ENCODE results near the gene IYD. TPM values are rescaled to one million over a fixed set of nuclear protein-coding genes. Genes with fewer than 3 reads are reported as not detected.
"Not testable (repeated sequence)": the region's sequence is repeated elsewhere in the genome, so short reads cannot be mapped to it uniquely, and the experiment has no call there.

Gene IYD
- total RNA-seq, 2 donors from 2014 or later = not detected

DNA sequence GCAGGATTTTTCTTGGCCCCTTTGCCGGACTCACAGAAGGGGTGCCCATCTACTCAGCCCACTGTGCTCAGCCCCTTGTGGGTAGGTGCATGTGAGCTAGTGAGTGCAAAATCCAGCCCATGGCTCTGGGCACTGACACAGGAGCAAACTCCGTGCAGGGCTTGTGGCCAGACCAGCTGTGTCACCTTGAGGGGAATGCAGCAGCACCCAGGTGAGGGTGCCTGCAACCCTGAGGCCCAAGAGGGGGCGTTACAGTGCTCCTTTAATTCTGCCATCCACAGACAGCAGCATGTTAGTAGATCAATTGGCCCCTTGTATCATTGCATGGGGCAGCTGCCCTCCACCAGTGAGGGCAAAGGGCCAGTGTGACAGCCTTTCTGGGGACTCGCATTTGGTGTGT is 12.9 kb upstream of the IYD start:
- H3K4me1 Mint-ChIP-seq = no peaks in the 10 kb centered on the region

DNA sequence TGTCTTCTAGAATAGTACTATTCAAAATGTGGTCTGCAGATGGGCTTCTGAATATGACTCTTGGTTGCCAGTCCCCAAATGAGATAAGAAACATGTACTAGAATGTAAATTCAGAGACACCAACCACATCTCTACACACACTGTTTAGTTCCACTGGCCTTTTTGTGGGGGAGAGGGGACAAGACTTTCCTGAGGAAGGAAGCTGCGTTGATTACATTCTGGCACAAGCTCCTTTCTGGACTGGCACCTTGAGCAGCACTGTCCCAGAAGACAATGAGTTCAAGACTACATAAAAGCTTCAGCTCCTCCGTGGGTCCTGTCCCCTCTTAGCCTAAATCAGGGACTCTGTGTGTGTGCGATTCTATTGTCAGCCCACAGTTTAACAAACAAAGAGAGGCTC is 6.9 kb upstream of the IYD start:
- no peak overlapping the region for H3K4me3 Mint-ChIP-seq
- H3K36me3 Mint-ChIP-seq (ENCODE audit: low read depth) = peaks cover 2% of the 10 kb centered on the region
- DNase-seq (no peak), ATAC-seq (no peak)
- no peaks in the 10 kb centered on the region for H3K4me1 Mint-ChIP-seq
- no peak overlapping the region for H3K27ac Mint-ChIP-seq
- peaks cover 38% of the 10 kb centered on the region for H3K27me3 Mint-ChIP-seq
- no peaks in the 10 kb centered on the region for H3K9me3 ChIP-seq (ENCODE audit: control insufficient read depth, low read length, poor library complexity, severe bottlenecking)

More for the DNA sequence above, 12.9 kb upstream of the IYD start:
- Mint-ChIP-seq H3K27ac (no peak overlapping the region), H3K36me3 (ENCODE audit: low read depth) (peaks cover 6% of the 10 kb centered on the region), H3K4me3 (no peak overlapping the region), H3K27me3 (peaks cover 43% of the 10 kb centered on the region)
- DNase-seq = no peak
- no peak for ATAC-seq
- no peaks in the 10 kb centered on the region for H3K9me3 ChIP-seq (ENCODE audit: control insufficient read depth, low read length, poor library complexity, severe bottlenecking)

DNA sequence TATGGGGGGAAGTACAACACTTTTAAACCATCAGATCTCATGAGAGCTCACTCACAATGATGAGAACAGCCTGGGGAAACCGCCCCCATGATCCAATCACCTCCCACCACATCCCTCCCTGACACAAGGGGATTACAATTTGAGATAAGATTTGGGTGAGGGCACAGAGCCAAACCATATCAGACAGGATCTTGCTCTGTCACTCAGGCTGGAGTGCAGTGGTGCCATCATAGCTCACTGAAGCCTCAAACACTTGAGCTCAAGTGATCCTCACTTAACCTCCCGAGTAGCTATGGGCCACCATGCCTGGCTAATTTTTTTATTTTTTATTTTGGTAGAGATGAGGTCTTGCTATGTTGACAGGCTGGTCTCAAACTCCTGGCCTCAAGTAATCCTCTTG is 5.1 kb upstream of the IYD start:
- H3K27ac Mint-ChIP-seq = no peak overlapping the region
- ATAC-seq = no peak

DNA sequence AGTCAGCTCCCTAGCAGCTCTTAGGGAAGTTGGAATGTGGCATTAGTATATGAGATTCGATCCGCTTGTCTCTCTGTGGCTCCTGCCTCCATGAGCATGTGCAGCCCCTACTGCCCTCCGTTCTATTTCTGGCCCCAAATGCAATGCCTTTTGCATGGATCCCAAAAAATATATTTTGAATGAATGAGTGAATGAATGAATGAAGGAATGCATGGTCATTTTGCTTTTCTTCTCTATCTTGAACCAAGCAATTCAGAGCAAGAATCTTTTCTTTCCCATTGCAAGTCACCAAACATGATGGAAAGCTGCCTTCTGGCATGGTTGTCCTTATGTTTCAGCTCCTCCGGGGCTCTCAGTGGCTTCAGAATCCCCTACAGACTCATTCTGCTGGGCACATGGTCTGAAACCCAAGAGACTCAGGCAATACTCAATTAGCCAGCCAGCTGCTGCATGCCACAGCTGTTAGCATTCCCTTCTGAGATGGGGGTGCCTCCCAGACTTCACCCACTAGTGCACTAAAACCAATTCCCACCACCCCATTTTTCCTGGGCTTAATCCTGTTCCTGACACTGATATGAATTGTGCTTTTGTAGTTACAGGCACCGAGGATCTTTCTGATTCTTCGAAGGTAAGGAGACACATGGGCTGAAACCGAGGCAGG is 2.6 kb upstream of the IYD start:
- H3K4me1 Mint-ChIP-seq = no peaks in the 10 kb centered on the region
- ATAC-seq (no peak), DNase-seq (no peak)
- H3K27ac Mint-ChIP-seq = no peak overlapping the region
- no peaks in the 10 kb centered on the region for H3K9me3 ChIP-seq (ENCODE audit: control insufficient read depth, low read length, poor library complexity, severe bottlenecking)
- H3K4me3 Mint-ChIP-seq = no peak overlapping the region
- H3K36me3 Mint-ChIP-seq (ENCODE audit: low read depth) = no peaks in the 10 kb centered on the region
- H3K27me3 Mint-ChIP-seq = peaks cover 33% of the 10 kb centered on the region

More for the DNA sequence above, 5.1 kb upstream of the IYD start:
- Mint-ChIP-seq H3K27me3 (peaks cover 31% of the 10 kb centered on the region), H3K4me3 (no peak overlapping the region), H3K4me1 (no peaks in the 10 kb centered on the region), H3K36me3 (ENCODE audit: low read depth) (no peaks in the 10 kb centered on the region)
- no peak for DNase-seq
- H3K9me3 ChIP-seq (ENCODE audit: control insufficient read depth, low read length, poor library complexity, severe bottlenecking) = no peaks in the 10 kb centered on the region

DNA sequence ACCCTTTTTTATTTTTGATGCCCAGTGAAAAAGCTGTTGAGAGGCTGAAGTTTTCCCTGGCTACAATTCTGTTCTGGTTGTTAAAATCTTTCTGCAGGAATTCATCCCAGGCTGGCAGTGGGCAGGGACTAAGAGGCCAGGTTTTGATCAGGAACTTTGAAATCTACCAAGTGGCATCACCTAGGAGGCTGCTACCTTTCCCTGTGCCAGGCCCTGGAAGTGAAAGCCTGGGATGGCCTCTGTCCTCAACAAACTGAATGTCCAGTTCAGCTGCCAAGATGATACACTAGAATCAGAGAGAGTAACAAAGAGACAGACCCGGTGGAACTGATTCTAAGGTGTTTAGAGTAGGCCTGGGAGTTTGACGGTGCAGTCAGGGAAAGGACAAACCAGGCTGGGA is 596 bp downstream of the IYD start:
- Mint-ChIP-seq H3K36me3 (ENCODE audit: low read depth) (no peaks in the 10 kb centered on the region), H3K4me3 (no peak overlapping the region), H3K4me1 (no peaks in the 10 kb centered on the region), H3K27ac (no peak overlapping the region), H3K27me3 (peaks cover 34% of the 10 kb centered on the region)
- DNase-seq (no peak), ATAC-seq (no peak)
- H3K9me3 ChIP-seq (ENCODE audit: control insufficient read depth, low read length, poor library complexity, severe bottlenecking) = no peaks in the 10 kb centered on the region

DNA sequence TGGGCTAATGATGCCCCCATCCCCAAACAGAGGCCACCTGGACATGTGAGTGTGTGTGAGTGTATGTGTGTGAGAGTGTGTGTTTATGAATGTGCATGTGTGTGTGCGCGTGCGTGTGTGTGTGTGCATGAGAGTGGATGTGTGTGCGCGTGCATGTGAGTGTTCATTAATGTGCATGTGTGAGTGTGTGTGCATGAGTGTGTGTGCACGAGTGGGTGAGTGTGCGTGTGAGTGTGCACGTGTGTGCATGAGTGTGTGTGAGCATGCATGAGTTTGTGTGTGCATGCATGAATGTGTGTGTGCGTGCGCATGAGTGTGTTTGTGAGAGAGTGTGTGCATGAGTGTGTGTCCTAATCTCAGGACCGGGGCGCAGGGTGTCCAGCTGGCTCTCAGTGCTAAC is 1.3 kb downstream of the IYD start:
- DNase-seq (no peak), ATAC-seq (no peak)
- Mint-ChIP-seq H3K36me3 (ENCODE audit: low read depth) (no peaks in the 10 kb centered on the region), H3K27me3 (peaks cover 34% of the 10 kb centered on the region), H3K27ac (no peak overlapping the region), H3K4me3 (no peak overlapping the region), H3K4me1 (no peaks in the 10 kb centered on the region)
- H3K9me3 ChIP-seq (ENCODE audit: control insufficient read depth, low read length, poor library complexity, severe bottlenecking) = no peaks in the 10 kb centered on the region

DNA sequence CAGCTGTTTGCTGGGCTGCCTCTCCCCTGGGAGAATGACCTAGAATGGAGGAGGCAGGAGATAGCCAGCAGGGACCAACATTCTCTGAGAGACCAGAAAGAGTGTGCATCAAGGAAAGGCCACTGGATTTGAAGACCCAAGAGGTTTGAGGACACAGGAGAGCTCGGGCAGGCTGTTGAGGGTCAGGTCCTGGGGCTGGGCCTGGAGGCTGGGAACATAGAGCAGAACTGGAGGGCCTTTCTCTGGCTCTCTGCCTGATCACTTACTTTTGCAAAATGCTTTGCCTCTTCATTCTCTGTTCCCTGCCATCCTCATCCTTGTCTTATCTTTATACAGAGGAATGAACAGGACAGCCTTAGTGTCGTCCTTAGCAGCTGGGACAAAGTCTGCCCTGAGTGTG is 2.5 kb downstream of the IYD start:
- H3K4me3 Mint-ChIP-seq = no peak overlapping the region
- H3K4me1 Mint-ChIP-seq = no peaks in the 10 kb centered on the region
- no peaks in the 10 kb centered on the region for H3K36me3 Mint-ChIP-seq (ENCODE audit: low read depth)
- peaks cover 31% of the 10 kb centered on the region for H3K27me3 Mint-ChIP-seq
- no peak for DNase-seq
- no peak overlapping the region for H3K27ac Mint-ChIP-seq
- no peak for ATAC-seq
- H3K9me3 ChIP-seq (ENCODE audit: control insufficient read depth, low read length, poor library complexity, severe bottlenecking) = no peaks in the 10 kb centered on the region

DNA sequence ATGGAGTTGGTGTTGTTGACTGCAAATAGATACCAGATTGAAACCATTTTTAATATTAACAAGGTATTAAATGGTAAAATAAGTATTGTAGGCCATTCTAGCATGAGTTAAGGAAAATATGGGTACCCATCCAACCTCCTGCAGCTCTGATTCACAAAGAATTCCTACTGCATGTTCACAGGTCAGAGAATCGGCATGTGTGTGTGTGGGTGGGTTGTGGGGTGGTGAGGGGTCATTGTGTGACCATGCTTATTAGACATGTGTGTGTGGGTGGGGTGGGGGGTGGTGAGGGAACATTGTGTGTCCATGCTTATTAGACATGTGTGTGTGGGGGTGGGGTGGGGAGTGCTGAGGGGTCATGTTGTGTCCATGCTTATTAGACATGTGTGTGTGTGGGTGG is 3.2 kb downstream of the IYD start:
- no peaks in the 10 kb centered on the region for H3K9me3 ChIP-seq (ENCODE audit: control insufficient read depth, low read length, poor library complexity, severe bottlenecking)
- no peak overlapping the region for H3K27ac Mint-ChIP-seq
- H3K4me3 Mint-ChIP-seq = no peak overlapping the region
- H3K36me3 Mint-ChIP-seq (ENCODE audit: low read depth) = no peaks in the 10 kb centered on the region
- DNase-seq (no peak), ATAC-seq (no peak)
- H3K27me3 Mint-ChIP-seq = peaks cover 37% of the 10 kb centered on the region
- no peaks in the 10 kb centered on the region for H3K4me1 Mint-ChIP-seq

DNA sequence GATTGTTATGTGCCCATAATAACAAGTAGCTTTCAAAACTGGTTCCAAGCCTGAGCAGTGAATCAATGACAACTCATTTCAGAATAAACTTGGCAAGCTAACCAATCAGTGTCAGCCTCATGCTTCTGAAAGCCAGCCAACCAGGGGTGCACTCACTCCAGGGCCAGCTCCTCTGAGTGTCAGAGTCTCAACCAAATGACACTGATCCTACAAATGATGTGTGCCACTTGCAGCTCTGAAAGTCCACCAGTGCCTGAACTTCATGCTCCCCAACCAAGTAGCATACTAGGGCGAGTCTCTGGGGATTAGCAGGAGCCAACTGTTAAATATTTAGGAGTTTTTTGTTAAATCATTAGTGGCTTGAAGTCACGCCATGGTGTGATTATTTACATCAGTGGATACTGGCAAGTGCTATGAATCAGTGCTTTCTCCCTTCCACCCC is 4.5 kb downstream of the IYD start:
- no peak for DNase-seq
- Mint-ChIP-seq H3K27ac (no peak overlapping the region), H3K27me3 (peaks cover 38% of the 10 kb centered on the region), H3K4me3 (no peak overlapping the region), H3K36me3 (ENCODE audit: low read depth) (no peaks in the 10 kb centered on the region), H3K4me1 (no peaks in the 10 kb centered on the region)
- H3K9me3 ChIP-seq (ENCODE audit: control insufficient read depth, low read length, poor library complexity, severe bottlenecking) = no peaks in the 10 kb centered on the region
- ATAC-seq = no peak

DNA sequence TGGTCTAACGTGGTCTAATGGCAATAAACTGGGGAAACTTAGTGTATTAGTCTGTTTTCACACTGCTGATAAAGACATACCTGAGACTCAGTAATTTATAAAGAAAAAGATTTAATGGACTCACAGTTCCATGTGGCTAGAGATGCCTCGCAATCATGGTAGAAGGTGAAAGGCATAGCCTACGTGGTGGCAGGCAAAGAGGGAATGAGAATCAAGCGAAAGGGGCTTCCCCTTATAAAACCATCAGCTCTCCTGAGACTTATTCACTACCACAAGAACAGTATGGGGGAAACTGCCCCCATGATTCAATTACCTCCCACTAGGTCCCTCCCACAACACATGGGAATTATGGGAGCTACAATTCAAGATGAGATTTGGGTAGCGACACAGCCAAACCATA is 5.5 kb downstream of the IYD start:
- not testable (repeated sequence) for H3K4me1 Mint-ChIP-seq; ATAC-seq; H3K4me3 Mint-ChIP-seq; H3K27ac Mint-ChIP-seq; H3K9me3 ChIP-seq (ENCODE audit: control insufficient read depth, low read length, poor library complexity, severe bottlenecking); DNase-seq; H3K36me3 Mint-ChIP-seq (ENCODE audit: low read depth)
- peaks cover 37% of the 10 kb centered on the region for H3K27me3 Mint-ChIP-seq

DNA sequence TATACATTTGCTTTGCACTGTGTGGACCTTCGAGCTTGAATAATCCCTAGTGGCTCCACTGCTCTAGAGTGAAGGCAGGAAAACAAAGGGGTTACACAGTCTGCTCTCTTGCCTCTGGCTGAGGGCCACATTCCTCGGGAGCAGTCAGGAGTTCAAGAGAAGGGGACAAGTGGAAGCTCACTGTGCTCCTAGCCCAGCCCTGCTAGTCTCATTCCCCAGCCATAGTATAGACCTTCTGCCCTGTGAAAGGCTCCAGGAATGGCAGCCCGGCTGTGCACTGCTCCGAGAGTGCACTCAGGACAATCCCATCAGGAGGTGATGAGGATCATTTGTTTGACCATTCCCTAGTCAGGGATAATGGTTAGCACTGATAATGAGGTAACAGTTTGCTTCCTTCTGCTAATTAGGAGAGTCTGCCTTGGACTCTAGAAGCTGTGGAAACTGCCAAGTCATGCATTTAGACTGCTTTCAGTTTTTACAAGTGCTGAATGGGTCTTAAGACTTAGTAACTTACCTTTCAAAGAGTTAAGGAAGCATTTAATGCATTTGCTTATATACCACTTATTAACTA is 8.5 kb downstream of the IYD start:
- Mint-ChIP-seq H3K4me3 (no peak overlapping the region), H3K27ac (no peak overlapping the region), H3K36me3 (ENCODE audit: low read depth) (no peaks in the 10 kb centered on the region), H3K4me1 (no peaks in the 10 kb centered on the region), H3K27me3 (peaks cover 49% of the 10 kb centered on the region)
- no peak for ATAC-seq
- DNase-seq = no peak
- H3K9me3 ChIP-seq (ENCODE audit: control insufficient read depth, low read length, poor library complexity, severe bottlenecking) = no peaks in the 10 kb centered on the region

DNA sequence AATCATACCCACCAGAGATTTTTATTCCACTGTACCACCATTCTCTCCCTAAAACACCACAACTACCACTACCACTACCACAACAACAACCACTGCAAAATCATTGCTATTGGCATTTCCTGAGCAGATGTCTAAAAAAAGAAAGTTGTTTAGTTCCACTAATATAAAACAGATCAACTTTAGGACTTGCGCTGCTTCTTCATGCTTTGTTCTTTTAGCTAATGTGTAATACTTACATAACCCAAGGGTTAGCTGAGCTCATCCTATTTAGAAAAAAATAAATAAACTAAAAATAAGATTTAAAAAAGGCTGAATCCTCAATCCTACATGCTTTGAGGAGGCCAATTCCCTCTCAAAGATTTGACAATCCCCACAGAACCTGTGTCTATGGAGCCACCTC is 11.4 kb downstream of the IYD start:
- ATAC-seq = no peak
- no peak overlapping the region for H3K27ac Mint-ChIP-seq
- peaks cover 2% of the 10 kb centered on the region for H3K36me3 Mint-ChIP-seq (ENCODE audit: low read depth)
- peaks cover 48% of the 10 kb centered on the region for H3K27me3 Mint-ChIP-seq
- H3K9me3 ChIP-seq (ENCODE audit: control insufficient read depth, low read length, poor library complexity, severe bottlenecking) = no peaks in the 10 kb centered on the region
- H3K4me1 Mint-ChIP-seq = no peaks in the 10 kb centered on the region
- no peak overlapping the region for H3K4me3 Mint-ChIP-seq
- no peak for DNase-seq

DNA sequence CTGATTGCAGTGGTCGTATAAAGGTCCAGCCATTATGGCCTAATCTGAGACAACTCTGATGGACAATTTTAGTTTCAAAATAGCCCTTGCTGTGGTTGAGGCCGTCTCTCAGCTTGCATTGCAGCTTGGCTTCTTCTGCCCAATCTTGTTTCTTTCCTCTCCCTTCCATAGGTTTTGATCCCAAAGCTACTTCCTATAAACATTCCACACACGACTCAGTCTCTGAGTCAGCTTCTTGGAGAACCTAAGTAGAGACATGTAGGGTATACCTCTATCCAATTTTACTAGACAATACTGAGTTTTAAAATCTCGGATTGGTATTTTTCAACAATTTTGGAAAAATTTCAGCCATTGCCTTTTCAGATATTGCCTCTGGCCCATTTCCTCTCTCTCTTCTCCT is 13.4 kb downstream of the IYD start:
- ATAC-seq (no peak), DNase-seq (no peak)
- Mint-ChIP-seq H3K36me3 (ENCODE audit: low read depth) (peaks cover 2% of the 10 kb centered on the region), H3K4me1 (no peaks in the 10 kb centered on the region), H3K4me3 (no peak overlapping the region), H3K27me3 (peaks cover 32% of the 10 kb centered on the region), H3K27ac (no peak overlapping the region)
- H3K9me3 ChIP-seq (ENCODE audit: control insufficient read depth, low read length, poor library complexity, severe bottlenecking) = no peaks in the 10 kb centered on the region

DNA sequence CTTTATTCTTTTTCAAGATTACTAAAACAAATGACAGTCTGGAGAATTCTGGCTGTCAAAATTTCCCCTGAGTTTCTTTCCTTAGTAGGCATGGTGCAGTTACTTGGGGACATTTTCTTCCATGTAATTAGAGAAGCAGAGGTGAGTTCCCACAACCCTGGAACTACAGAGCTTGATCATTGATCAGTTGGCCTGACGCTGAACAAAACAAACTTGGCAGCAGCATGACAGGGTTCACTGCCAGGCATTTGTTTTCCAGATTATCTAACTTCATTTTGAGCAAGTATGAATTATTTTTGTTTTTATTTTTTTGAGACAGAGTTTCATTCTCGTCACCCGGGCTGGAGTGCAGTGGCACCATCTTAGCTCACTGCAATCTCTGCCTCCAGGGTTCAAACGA is 22.6 kb downstream of the IYD start:
- no peak for ATAC-seq
- H3K4me1 Mint-ChIP-seq = peaks cover 3% of the 10 kb centered on the region
- H3K4me3 Mint-ChIP-seq = no peak overlapping the region

More for the DNA sequence above, 22.6 kb downstream of the IYD start:
- Mint-ChIP-seq H3K27ac (no peak overlapping the region), H3K27me3 (peaks cover 33% of the 10 kb centered on the region), H3K36me3 (ENCODE audit: low read depth) (no peaks in the 10 kb centered on the region)
- no peak for DNase-seq
- no peaks in the 10 kb centered on the region for H3K9me3 ChIP-seq (ENCODE audit: control insufficient read depth, low read length, poor library complexity, severe bottlenecking)
